ENCODE results near the gene SSH3. TPM values are rescaled to one million over a fixed set of nuclear protein-coding genes. Genes with fewer than 3 reads are reported as not detected.

The SSH3 gene
- polyA plus RNA-seq, 1 of the 3 experiments (the other 2 are of a cell fraction), result 13.5 TPM

DNA sequence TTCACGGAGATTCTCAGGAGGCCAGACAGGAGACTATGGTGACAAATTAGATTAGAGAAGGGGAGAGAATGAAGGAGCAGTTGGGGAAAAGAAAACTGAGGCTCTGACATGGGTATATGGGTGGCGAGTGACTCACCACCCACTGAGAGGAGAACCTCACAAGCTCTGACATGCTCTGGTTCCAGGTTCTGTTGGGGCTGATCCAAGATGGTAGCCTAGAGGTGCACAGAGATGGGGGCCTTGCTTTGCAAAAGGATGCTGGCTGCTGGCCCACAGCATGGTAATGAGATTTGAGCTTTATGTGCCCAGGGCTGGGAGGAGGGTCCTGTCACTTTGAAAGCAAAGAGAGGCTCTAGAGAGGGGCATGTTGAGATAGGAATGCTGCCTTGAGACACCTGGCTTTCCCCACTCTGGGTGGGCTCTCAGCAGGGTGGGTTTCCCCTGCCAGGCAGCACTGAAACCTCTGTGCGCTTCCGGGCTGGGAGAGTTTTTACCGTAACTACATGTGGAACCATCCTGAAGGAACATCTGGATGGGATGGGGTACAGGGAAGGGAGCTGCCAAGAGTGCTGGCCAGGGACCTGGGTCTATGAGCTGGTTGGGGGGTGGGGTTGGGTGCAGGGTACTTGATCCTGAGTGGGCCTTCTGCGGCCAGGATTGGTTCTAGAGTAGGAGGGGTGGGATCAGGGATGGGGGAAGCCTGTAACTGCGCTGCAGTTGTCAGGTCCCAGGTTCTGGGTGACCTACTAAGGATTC, 38.3 kb upstream of the SSH3 start:
- H3K27ac ChIP-seq (ENCODE audit: low read depth in 2 of 2, low read length in 1 of 2), result no peak overlapping the region
- H3K9ac ChIP-seq, result no peak overlapping the region
- ChIA-PET CTCF (interaction anchor here (0.6 to 10.0 kb wide), 7 partner anchors 13 to 116 kb away, joined by 3 to 274 read pairs (median 5); partner anchors contain the start of gene CLCF1), POLR2A (no interaction called here)
- no peaks in the 10 kb centered on the region for H3K9me3 ChIP-seq
- H3K36me3 ChIP-seq (replicated peaks in 1 of 2; ENCODE audit: control insufficient read depth in 1 of 2, insufficient read depth in 2 of 2, low read length in 1 of 2), result peaks cover 0 to 3% of the 10 kb centered on the region in 2 experiments
- H3F3A ChIP-seq (replicated peaks; ENCODE audit: insufficient read depth), result peaks cover 12% of the 10 kb centered on the region
- no peaks in the 10 kb centered on the region for H3K27me3 ChIP-seq (ENCODE audit: insufficient read depth)
- TF ChIP-seq FOXM1 (IDR thresholded peaks at IDR 0.05; ENCODE audit: low read depth) (no peak), YY1 (IDR thresholded peaks at IDR 0.05; ENCODE audit: low read depth) (no peak), FOXJ3 (CRISPR knock-in tag; IDR thresholded peaks at IDR 0.05) (no peak), MXI1 (IDR thresholded peaks at IDR 0.05; ENCODE audit: low read depth, low read length) (no peak), RXRA (IDR thresholded peaks at IDR 0.05; ENCODE audit: borderline replicate concordance, low read depth) (no peak), RFX5 (IDR thresholded peaks at IDR 0.05; ENCODE audit: low read length) (no peak), NFIC (IDR thresholded peaks at IDR 0.05; ENCODE audit: borderline replicate concordance) (no peak), CHD2 (IDR thresholded peaks at IDR 0.05; ENCODE audit: low read length, partially characterized antibody) (no peak), NRF1 (IDR thresholded peaks at IDR 0.05; ENCODE audit: low read depth, low read length) (no peak), EP300 (IDR thresholded peaks at IDR 0.05; ENCODE audit: borderline replicate concordance in 1 of 2, low read depth in 1 of 2, low read length in 1 of 2) (no peak), TCF12 (IDR thresholded peaks at IDR 0.05) (no peak), TAF1 (IDR thresholded peaks at IDR 0.05; ENCODE audit: borderline replicate concordance, low read depth, low read length) (no peak), RCOR1 (IDR thresholded peaks at IDR 0.05; ENCODE audit: low read length) (no peak), FOSL2 (IDR thresholded peaks at IDR 0.05; ENCODE audit: borderline replicate concordance, low read depth) (no peak)
- TF ChIP-seq, protein P1, sequence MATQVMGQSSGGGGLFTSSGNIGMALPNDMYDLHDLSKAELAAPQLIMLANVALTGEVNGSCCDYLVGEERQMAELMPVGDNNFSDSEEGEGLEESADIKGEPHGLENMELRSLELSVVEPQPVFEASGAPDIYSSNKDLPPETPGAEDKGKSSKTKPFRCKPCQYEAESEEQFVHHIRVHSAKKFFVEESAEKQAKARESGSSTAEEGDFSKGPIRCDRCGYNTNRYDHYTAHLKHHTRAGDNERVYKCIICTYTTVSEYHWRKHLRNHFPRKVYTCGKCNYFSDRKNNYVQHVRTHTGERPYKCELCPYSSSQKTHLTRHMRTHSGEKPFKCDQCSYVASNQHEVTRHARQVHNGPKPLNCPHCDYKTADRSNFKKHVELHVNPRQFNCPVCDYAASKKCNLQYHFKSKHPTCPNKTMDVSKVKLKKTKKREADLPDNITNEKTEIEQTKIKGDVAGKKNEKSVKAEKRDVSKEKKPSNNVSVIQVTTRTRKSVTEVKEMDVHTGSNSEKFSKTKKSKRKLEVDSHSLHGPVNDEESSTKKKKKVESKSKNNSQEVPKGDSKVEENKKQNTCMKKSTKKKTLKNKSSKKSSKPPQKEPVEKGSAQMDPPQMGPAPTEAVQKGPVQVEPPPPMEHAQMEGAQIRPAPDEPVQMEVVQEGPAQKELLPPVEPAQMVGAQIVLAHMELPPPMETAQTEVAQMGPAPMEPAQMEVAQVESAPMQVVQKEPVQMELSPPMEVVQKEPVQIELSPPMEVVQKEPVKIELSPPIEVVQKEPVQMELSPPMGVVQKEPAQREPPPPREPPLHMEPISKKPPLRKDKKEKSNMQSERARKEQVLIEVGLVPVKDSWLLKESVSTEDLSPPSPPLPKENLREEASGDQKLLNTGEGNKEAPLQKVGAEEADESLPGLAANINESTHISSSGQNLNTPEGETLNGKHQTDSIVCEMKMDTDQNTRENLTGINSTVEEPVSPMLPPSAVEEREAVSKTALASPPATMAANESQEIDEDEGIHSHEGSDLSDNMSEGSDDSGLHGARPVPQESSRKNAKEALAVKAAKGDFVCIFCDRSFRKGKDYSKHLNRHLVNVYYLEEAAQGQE (IDR thresholded peaks at IDR 0.05; ENCODE audit: low read depth, low read length), result no peak
- TF ChIP-seq, protein P2, sequence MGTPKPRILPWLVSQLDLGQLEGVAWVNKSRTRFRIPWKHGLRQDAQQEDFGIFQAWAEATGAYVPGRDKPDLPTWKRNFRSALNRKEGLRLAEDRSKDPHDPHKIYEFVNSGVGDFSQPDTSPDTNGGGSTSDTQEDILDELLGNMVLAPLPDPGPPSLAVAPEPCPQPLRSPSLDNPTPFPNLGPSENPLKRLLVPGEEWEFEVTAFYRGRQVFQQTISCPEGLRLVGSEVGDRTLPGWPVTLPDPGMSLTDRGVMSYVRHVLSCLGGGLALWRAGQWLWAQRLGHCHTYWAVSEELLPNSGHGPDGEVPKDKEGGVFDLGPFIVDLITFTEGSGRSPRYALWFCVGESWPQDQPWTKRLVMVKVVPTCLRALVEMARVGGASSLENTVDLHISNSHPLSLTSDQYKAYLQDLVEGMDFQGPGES (IDR thresholded peaks at IDR 0.05; ENCODE audit: low read depth, low read length), result no peak
- TF ChIP-seq, protein P3, sequence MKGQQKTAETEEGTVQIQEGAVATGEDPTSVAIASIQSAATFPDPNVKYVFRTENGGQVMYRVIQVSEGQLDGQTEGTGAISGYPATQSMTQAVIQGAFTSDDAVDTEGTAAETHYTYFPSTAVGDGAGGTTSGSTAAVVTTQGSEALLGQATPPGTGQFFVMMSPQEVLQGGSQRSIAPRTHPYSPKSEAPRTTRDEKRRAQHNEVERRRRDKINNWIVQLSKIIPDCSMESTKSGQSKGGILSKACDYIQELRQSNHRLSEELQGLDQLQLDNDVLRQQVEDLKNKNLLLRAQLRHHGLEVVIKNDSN (IDR thresholded peaks at IDR 0.05; ENCODE audit: borderline replicate concordance, low read depth), result no peak
- H3K79me2 ChIP-seq (ENCODE audit: insufficient read depth), result peaks cover 35% of the 10 kb centered on the region
- no peak overlapping the region for H3K4me3 ChIP-seq (ENCODE audit: low read depth in 2 of 2, low read length in 1 of 2)
- H2AFZ ChIP-seq (ENCODE audit: low read depth), result no peak overlapping the region
- H3K4me2 ChIP-seq, result no peak overlapping the region
- no peak for DNase-seq
- peaks cover 3% of the 10 kb centered on the region; the same call in 1 of the 2 replicates for H4K20me1 ChIP-seq (ENCODE audit: insufficient read depth)
- H3K4me1 ChIP-seq (ENCODE audit: control insufficient read depth in 1 of 2, insufficient read depth in 2 of 2, low read depth in 1 of 2, low read length in 1 of 2), result peaks cover 14 to 35% of the 10 kb centered on the region in 2 experiments; a peak in 2 of 4 replicates
- no peaks in the 10 kb centered on the region for H3K9me2 ChIP-seq
- WGBS (ENCODE audit: low lambda C conversion rate), result 91% methylated on average over 2 of the region's 7 CpGs
